HepG2 (cell line): ENCODE data around the gene CYSRT1. TPM values are rescaled to one million over a fixed set of nuclear protein-coding genes. Genes with fewer than 3 reads are reported as not detected.

Experiments used
- ARID3A ChIP-seq: IDR thresholded peaks from 2 replicates; pipeline ENCODE4 v1.6.1; 2012; ENCODE audit warnings: low read depth, low read length, improper control_type of control experiment
- ASH2L ChIP-seq: fragments of 300-600, 200-600 bp; sonication (generic); IDR thresholded peaks from 2 replicates; pipeline ENCODE4 v1.7.0; 2017; ENCODE audit warnings: low read depth, mild to moderate bottlenecking, moderate library complexity, mixed read lengths, low read length; ENCODE audit not compliant: insufficient read length
- ATF5 ChIP-seq: sonication (generic); formaldehyde crosslinking; IDR thresholded peaks from 2 replicates; pipeline ENCODE4 v1.4.0; 2020; ENCODE audit warnings: mild to moderate bottlenecking, low read depth, missing genetic modification reagents
- CBX1 ChIP-seq: IDR thresholded peaks from one replicate; pipeline ENCODE4 v1.6.1; 2016; ENCODE audit warnings: antibody characterized with exemption, low read depth
- CEBPZ ChIP-seq: IDR thresholded peaks from 2 replicates; pipeline ENCODE4 v1.6.1; 2012; ENCODE audit warnings: low read length, improper control_type of control experiment
- FOSL1 ChIP-seq: sonication (generic); formaldehyde crosslinking; IDR thresholded peaks from 2 replicates; pipeline ENCODE4 v1.9.0; 2021; ENCODE audit warnings: missing genetic modification reagents, borderline replicate concordance
- GMEB2 ChIP-seq: IDR thresholded peaks from 2 replicates; pipeline ENCODE4 v1.6.1; 2016; ENCODE audit warnings: missing biosample characterization, missing genetic modification reagents, low read depth
- PRMT3 ChIP-seq: sonication (generic); formaldehyde crosslinking; IDR thresholded peaks from 2 replicates; pipeline ENCODE4 v1.8.1; 2022; ENCODE audit warnings: low read depth, mild to moderate bottlenecking, moderate library complexity, missing genetic modification reagents, borderline replicate concordance
- SETDB1 ChIP-seq: sonication (generic); formaldehyde crosslinking; IDR thresholded peaks from 2 replicates; pipeline ENCODE4 v1.5.1; 2020; ENCODE audit warnings: missing genetic modification reagents, mild to moderate bottlenecking, borderline replicate concordance
- SP1 ChIP-seq, 2 experiments: fragments of 450-650 bp in 1 of 2; sonication (generic) in 1 of 2; formaldehyde crosslinking in 1 of 2; IDR thresholded peaks; 2 replicates each; pipeline versions ENCODE4 v1.4.0 to v1.6.1; 2016 to 2020; ENCODE audit warnings: missing genetic modification reagents in 1 of 2
- SP2 ChIP-seq: sonication (generic); formaldehyde crosslinking; IDR thresholded peaks from 2 replicates; pipeline ENCODE4 v1.5.1; 2020; ENCODE audit warnings: mild to moderate bottlenecking, missing genetic modification reagents
- ZEB1 ChIP-seq: IDR thresholded peaks from 2 replicates; pipeline ENCODE4 v1.6.1; 2012; ENCODE audit warnings: mild to moderate bottlenecking, low read depth, inconsistent platforms; ENCODE audit not compliant: insufficient replicate concordance
- ZMAT5 ChIP-seq: sonication (generic); formaldehyde crosslinking; IDR thresholded peaks from 2 replicates; pipeline ENCODE4 v1.5.0; 2020; ENCODE audit warnings: mild to moderate bottlenecking, low read depth, missing genetic modification reagents, borderline replicate concordance
- ZNF431 ChIP-seq: sonication (generic); formaldehyde crosslinking; IDR thresholded peaks from 2 replicates; pipeline ENCODE4 v1.9.0; 2022; ENCODE audit warnings: missing genetic modification reagents, low read depth, mild to moderate bottlenecking, borderline replicate concordance
- ZNF543 ChIP-seq: sonication (generic); formaldehyde crosslinking; IDR thresholded peaks from 2 replicates; pipeline ENCODE4 v1.4.0; 2020; ENCODE audit warnings: mild to moderate bottlenecking, missing genetic modification reagents
- ZUFSP ChIP-seq: sonication (generic); formaldehyde crosslinking; IDR thresholded peaks from 2 replicates; pipeline ENCODE4 v1.9.0; 2021; ENCODE audit warnings: missing genetic modification reagents, mild to moderate bottlenecking, borderline replicate concordance
- polyA plus RNA-seq, 8 experiments: library from polyadenylated mRNA; depleted of rRNA in 3 of 8; stranded (reverse) in 7 of 8; unstranded in 1 of 8; fragments of >200 nt; fragmentation: Illumina TruSeq in 4 of 8; extraction: Trizol in 4 of 8; gene quantifications; 2 replicates each; pipeline versions ENCODE4 v1.2.1 to v1.2.3, GENCODE V29; 2011 to 2016; ENCODE audit warnings: low read depth in 4 of 8, missing spikeins in 1 of 8, mixed read lengths in 1 of 8; ENCODE audit not compliant: insufficient read depth in 1 of 8
- total RNA-seq, 5 experiments: library from RNA; depleted of rRNA; stranded (reverse); fragments of >200 nt; fragmentation: Illumina TruSeq; extraction: Trizol; gene quantifications; 2 replicates each; pipeline ENCODE4 v1.2.3, GENCODE V29; 2016; ENCODE audit warnings: low read depth in 1 of 5

The CYSRT1 gene
- total and polyA plus RNA-seq, 2 of the 13 experiments (the other 11 are each of a cell fraction or from before 2014, with no cell fraction given) = 1.5 to 2.1 TPM

- no peak; the same call in 1 of the 2 replicates for TF ChIP-seq ATF5 (CRISPR knock-in tag)
- TF ChIP-seq FOSL1 (CRISPR knock-in tag) = no peak
- TF ChIP-seq PRMT3 = no peak
- TF ChIP-seq ZNF543 (CRISPR knock-in tag) = no peak
- peak; percentile 15; the same call in 1 of the 2 replicates for TF ChIP-seq ARID3A
- TF ChIP-seq SP2 = peak; percentile 89
- TF ChIP-seq SETDB1 = no peak
- no peak for TF ChIP-seq ZUFSP (CRISPR knock-in tag)
- TF ChIP-seq ZNF431 (CRISPR knock-in tag) = no peak
- no peak for TF ChIP-seq CEBPZ
- TF ChIP-seq ZEB1 = no peak
- TF ChIP-seq CBX1 = no peak
- TF ChIP-seq ZMAT5 (CRISPR knock-in tag) = no peak
- TF ChIP-seq ASH2L = peak; percentile 38
- no peak for TF ChIP-seq GMEB2 (CRISPR knock-in tag)
- TF ChIP-seq SP1 (IDR thresholded peaks at IDR 0.05) = no peak
- no peak for TF ChIP-seq SP1 (CRISPR knock-in tag; IDR thresholded peaks at IDR 0.05)
Measured at GRCh38 chr9:137223078-137223970, 1.6 kb upstream of the CYSRT1 start (continued).
